Activated CD8-positive, alpha-beta memory T cell treated with anti-CD3 and anti-CD28 coated beads, Interleukin-2, amount 50 U/mL, for 4 hours (primary cell): ENCODE measurements around the gene KRT4.
"Not testable (repeated sequence)": the region's sequence is repeated elsewhere in the genome, so short reads cannot be mapped to it uniquely, and the experiment has no call there.

Experiments
- DNase-seq: peaks from one replicate; pipeline ENCODE4 v3.0.0-alpha.2; 2020

KRT4 gene

GRCh38 chr12:52813885-52814709 is at the start of gene KRT4:
TSS of gene KRT4 (minus strand) at chr12:52814116. CDS start at chr12:52814058, 58 bp downstream.
- DNase-seq = no peak

- no peak for DNase-seq
Observed at GRCh38 chr12:52862023-52862422, 48.1 kb upstream of the KRT4 start.

- no peak for DNase-seq
Observed at GRCh38 chr12:52861511-52861910, 47.6 kb upstream of the KRT4 start.

GRCh38 chr12:52860102-52860823 is 46.3 kb upstream of the KRT4 start:
- DNase-seq = no peak

GRCh38 chr12:52857500-52857899 is 43.6 kb upstream of the KRT4 start:
- no peak for DNase-seq

- DNase-seq = no peak
Observed at GRCh38 chr12:52856787-52857186, 42.9 kb upstream of the KRT4 start.

- not testable (repeated sequence) for DNase-seq
Observed at GRCh38 chr12:52856077-52856476, 42.2 kb upstream of the KRT4 start.

- no peak for DNase-seq
Observed at GRCh38 chr12:52851787-52852186, 37.9 kb upstream of the KRT4 start.

- no peak for DNase-seq
Observed at GRCh38 chr12:52850681-52851080, 36.8 kb upstream of the KRT4 start.

- no peak for DNase-seq
Observed at GRCh38 chr12:52849511-52849910, 35.6 kb upstream of the KRT4 start.

- no peak for DNase-seq
Observed at GRCh38 chr12:52848661-52849255, 34.8 kb upstream of the KRT4 start, which contains the start of gene KRT78. TSS of gene KRT78 (minus strand) at chr12:52848994. CDS start at chr12:52848930, 64 bp downstream.

GRCh38 chr12:52847335-52848102 is 33.6 kb upstream of the KRT4 start:
- no peak for DNase-seq

- no peak for DNase-seq
Observed at GRCh38 chr12:52846356-52846970, 32.5 kb upstream of the KRT4 start.

GRCh38 chr12:52845946-52846345 is 32.0 kb upstream of the KRT4 start:
- no peak for DNase-seq

GRCh38 chr12:52844386-52844785 is 30.5 kb upstream of the KRT4 start:
- DNase-seq = no peak

- DNase-seq = no peak
Observed at GRCh38 chr12:52839436-52840105, 25.7 kb upstream of the KRT4 start.

GRCh38 chr12:52838609-52839435 is 24.9 kb upstream of the KRT4 start:
- no peak for DNase-seq

GRCh38 chr12:52837781-52838608 is 24.1 kb upstream of the KRT4 start:
- DNase-seq = no peak

GRCh38 chr12:52837413-52837741 is 23.5 kb upstream of the KRT4 start:
- DNase-seq = no peak
